SK-N-SH treated with all-trans-retinoic acid at 6 μM for 48 hours (cell line): ENCODE measurements around the gene GAMT.

Source experiments
- CREB5 ChIP-seq: fragments of 250-450 bp; sonication (Bioruptor Pico); IDR thresholded peaks from 2 replicates; pipeline ENCODE4 v1.5.1; 2020; ENCODE audit warnings: low read depth, mild to moderate bottlenecking, moderate library complexity
- CSDC2 ChIP-seq: fragments of 250-450 bp; sonication (Bioruptor Pico); IDR thresholded peaks from 2 replicates; pipeline ENCODE4 v1.5.0; 2020; ENCODE audit warnings: mild to moderate bottlenecking, moderate library complexity
- RARB ChIP-seq: fragments of 250-450 bp; sonication (Bioruptor Pico); IDR thresholded peaks from 2 replicates; pipeline ENCODE4 v1.8.0; 2021; ENCODE audit warnings: mild to moderate bottlenecking, moderate library complexity
- ZFP30 ChIP-seq: fragments of 450-650 bp; formaldehyde crosslinking; IDR thresholded peaks from 2 replicates; pipeline ENCODE4 v1.5.0; 2022; ENCODE audit warnings: mild to moderate bottlenecking, moderate library complexity
- ZNF8 ChIP-seq: fragments of 450-650 bp; formaldehyde crosslinking; IDR thresholded peaks from 2 replicates; pipeline ENCODE4 v1.5.0; 2020; ENCODE audit warnings: mild to moderate bottlenecking, moderate library complexity
- TF ChIP-seq, protein P1 (sequence below): fragments of 250-450 bp; sonication (Bioruptor Pico); IDR thresholded peaks from 2 replicates; pipeline ENCODE4 v1.5.1; 2021; ENCODE audit warnings: mild to moderate bottlenecking, moderate library complexity

DNA sequence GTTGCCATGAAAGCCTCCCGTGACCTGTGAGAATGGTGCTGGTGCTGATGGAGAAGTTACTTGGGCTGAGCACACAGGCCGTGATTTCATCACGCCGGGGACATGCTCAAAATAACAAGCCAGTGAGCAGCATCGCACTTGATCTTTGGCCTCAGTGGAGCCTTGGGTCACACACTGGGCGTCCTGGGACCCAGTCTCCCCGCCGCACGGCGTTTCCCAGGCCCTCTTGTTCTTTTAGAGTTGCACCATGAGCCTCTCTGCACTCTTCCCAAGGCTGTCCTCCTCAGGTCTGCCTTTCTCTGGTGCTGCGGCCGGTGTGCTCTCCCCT, 27.1 kb downstream of the GAMT start:
- TF ChIP-seq CREB5 (CRISPR knock-in tag) (no peak), CSDC2 (CRISPR knock-in tag) (no peak), ZNF8 (CRISPR knock-in tag) (no peak), ZFP30 (CRISPR knock-in tag) (no peak), RARB (CRISPR knock-in tag) (no peak)
- TF ChIP-seq, protein P1, sequence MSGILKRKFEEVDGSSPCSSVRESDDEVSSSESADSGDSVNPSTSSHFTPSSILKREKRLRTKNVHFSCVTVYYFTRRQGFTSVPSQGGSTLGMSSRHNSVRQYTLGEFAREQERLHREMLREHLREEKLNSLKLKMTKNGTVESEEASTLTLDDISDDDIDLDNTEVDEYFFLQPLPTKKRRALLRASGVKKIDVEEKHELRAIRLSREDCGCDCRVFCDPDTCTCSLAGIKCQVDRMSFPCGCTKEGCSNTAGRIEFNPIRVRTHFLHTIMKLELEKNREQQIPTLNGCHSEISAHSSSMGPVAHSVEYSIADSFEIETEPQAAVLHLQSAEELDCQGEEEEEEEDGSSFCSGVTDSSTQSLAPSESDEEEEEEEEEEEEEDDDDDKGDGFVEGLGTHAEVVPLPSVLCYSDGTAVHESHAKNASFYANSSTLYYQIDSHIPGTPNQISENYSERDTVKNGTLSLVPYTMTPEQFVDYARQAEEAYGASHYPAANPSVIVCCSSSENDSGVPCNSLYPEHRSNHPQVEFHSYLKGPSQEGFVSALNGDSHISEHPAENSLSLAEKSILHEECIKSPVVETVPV (CRISPR knock-in tag), result no peak
